ENCODE data around the gene ISG20.

The ISG20 gene

DNA sequence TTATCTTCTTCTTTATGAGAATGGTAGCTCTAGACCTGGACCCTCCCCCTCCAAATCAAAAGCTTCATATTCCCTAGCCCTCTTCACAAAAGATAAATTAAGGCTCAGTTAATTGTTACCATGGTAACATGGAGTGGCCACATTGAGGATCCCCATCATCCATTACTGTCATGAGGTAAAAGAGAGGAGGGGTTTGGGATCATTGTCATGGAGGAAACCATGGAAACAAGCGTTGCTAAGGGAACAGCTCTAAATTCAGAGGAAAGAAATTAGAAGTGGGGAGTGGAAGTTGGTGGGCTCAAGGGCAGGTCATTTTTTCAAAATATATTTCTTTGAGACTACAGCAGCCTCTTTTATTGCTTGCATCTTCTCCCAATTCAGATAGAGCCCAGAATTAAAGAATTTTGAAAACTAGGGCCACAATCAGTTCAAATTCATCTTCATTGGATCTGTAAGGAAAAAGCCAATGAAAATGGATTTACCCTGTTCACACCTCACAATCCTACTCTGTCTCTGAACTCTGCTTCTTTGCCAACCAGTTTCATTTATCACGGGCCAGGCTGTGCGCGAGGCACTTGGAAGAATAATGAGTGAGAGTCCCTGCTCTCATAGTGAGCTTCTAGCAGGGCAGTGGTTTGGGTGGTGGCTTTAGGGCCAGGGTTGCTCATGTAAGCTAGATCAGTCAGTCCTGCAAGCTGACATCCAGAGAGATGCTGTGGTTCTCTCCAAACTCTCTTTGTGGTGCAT, 29.3 kb upstream of the ISG20 start:
- no CpG with 5 or more reads among the region's 4 CpGs for WGBS (ENCODE audit: insufficient coverage, insufficient read length)
- H3K36me3 ChIP-seq (ENCODE audit: control insufficient read depth, insufficient read depth, low read length), result no peaks in the 10 kb centered on the region
- H3K4me3 ChIP-seq (ENCODE audit: low read length), result no peak overlapping the region
- H3K27me3 ChIP-seq (ENCODE audit: control insufficient read depth, insufficient read depth, low read length), result peaks cover 23% of the 10 kb centered on the region
- no peaks in the 10 kb centered on the region for H3K9me3 ChIP-seq (ENCODE audit: control insufficient read depth, insufficient read depth, low read length)
- H3K27ac ChIP-seq (ENCODE audit: low read length), result no peak overlapping the region
- H3K4me1 ChIP-seq (ENCODE audit: control insufficient read depth, insufficient read depth, low read length), result peaks cover 19% of the 10 kb centered on the region
- no peak for DNase-seq (ENCODE audit: low read depth, low spot score)

DNA sequence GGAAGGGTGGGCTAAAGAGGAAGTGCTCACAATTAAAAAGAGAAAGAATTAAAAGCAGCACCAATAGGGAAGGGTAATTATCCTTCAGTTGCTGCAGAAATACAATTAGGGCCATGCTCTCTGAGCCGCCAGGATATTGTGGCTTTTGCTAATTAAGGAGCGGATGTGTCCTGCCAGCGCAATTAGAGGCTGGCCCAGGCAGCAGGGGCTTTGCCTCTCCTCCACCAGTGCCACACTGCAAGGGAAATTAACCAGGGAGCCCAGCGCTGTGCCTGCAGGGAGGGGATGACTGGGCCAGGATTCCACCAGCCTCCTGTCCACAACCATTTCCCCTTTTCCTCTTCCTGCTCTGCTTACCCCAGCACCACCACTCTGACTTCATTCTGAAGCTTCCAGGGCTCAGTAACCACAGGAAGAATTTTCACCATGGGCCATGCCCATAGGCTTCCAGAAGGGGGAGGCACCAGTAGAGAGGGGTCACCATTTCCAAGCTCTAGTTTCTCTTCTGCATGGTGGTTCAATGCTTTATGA, 28.1 kb upstream of the ISG20 start:
- H3K27me3 ChIP-seq (ENCODE audit: control insufficient read depth, insufficient read depth, low read length), result peaks cover 13% of the 10 kb centered on the region
- no peaks in the 10 kb centered on the region for H3K36me3 ChIP-seq (ENCODE audit: control insufficient read depth, insufficient read depth, low read length)
- no peaks in the 10 kb centered on the region for H3K9me3 ChIP-seq (ENCODE audit: control insufficient read depth, insufficient read depth, low read length)
- no peak overlapping the region for H3K4me3 ChIP-seq (ENCODE audit: low read length)
- peaks cover 22% of the 10 kb centered on the region for H3K4me1 ChIP-seq (ENCODE audit: control insufficient read depth, insufficient read depth, low read length)
- WGBS (ENCODE audit: insufficient coverage, insufficient read length), result no CpG with 5 or more reads among the region's 4 CpGs
- H3K27ac ChIP-seq (ENCODE audit: low read length), result no peak overlapping the region
- no peak for DNase-seq (ENCODE audit: low read depth, low spot score)

DNA sequence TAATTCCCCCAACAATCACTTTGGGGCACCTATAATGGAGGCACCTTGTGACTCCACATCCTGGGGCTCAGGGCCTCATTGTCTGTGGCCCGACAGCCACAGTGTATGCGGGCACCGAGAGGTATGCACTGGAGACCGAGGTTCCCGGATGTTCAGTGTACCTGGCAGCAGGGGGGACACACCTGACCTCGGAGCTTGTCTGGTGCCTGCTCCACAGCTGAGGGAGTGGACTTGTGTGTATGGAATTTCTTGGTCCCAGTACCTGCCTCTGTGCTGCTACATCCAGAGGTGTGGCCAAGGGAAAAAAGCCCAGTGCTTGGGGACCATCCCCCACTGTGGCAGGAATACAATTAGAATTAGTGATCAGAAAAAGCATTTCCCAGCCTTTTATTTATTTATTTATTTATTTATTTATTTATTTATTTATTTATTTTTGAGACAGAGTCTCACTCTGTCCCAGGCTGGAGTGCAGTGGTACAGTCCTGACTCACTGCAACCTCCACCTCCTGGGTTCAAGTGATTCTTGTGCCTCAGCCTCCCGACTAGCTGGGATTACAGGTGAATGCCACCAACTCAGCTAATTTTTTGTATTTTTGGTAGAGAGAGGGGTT, 26.5 kb upstream of the ISG20 start:
- Histone ChIP-seq H3K4me1 (ENCODE audit: control insufficient read depth, insufficient read depth, low read length) (peaks cover 19% of the 10 kb centered on the region), H3K36me3 (ENCODE audit: control insufficient read depth, insufficient read depth, low read length) (no peaks in the 10 kb centered on the region), H3K27me3 (ENCODE audit: control insufficient read depth, insufficient read depth, low read length) (peaks cover 3% of the 10 kb centered on the region; the same call in 1 of the 2 replicates), H3K9me3 (ENCODE audit: control insufficient read depth, insufficient read depth, low read length) (no peaks in the 10 kb centered on the region), H3K27ac (ENCODE audit: low read length) (no peak overlapping the region), H3K4me3 (ENCODE audit: low read length) (no peak overlapping the region)
- WGBS (ENCODE audit: insufficient coverage, insufficient read length), result no CpG with 5 or more reads among the region's 7 CpGs
- DNase-seq (ENCODE audit: low read depth, low spot score), result no peak

DNA sequence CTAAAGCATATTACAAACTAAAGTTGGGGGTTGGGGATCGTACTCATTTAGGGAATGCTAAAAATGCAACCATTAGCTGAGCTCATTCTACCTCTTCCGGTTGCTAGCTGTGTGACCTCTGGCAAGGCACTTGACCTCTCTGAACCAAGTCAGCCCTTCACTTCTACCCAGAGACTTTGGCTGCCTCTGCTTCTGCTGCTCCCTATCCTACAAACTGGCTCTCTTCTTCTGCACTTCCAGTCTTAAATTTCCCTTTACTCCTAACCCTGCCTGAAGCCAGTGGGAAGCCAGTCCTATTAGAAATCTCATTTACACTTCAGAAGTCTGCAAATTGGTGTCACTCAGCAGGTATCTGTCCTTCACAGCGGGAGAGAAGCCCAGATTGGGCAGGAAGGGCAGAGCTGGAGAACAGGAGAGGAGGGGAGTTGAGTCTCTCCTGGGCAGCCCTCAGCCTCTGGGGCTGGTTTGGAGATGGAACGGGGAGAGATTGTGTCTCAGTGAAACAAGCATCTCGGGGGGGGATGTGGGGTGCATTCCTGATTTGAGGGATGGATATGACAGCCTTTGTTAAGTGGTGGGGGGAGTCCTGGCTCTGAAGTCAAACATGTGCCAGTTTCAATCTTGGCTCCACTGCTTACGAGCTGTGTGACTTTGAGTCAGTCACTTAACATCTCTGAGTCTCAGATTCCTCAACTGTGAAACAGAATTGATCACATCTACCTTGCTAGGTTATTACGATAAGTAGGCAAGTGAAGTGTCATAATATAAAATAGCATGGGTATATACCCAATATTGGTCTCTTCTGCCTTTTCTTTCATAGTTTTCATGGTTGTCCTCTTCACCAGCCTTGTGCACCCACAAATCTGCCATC, 25.5 kb upstream of the ISG20 start:
- H3K4me3 ChIP-seq (ENCODE audit: low read length), result no peak overlapping the region
- H3K27ac ChIP-seq (ENCODE audit: low read length), result no peak overlapping the region
- H3K4me1 ChIP-seq (ENCODE audit: control insufficient read depth, insufficient read depth, low read length), result peaks cover 19% of the 10 kb centered on the region

DNA sequence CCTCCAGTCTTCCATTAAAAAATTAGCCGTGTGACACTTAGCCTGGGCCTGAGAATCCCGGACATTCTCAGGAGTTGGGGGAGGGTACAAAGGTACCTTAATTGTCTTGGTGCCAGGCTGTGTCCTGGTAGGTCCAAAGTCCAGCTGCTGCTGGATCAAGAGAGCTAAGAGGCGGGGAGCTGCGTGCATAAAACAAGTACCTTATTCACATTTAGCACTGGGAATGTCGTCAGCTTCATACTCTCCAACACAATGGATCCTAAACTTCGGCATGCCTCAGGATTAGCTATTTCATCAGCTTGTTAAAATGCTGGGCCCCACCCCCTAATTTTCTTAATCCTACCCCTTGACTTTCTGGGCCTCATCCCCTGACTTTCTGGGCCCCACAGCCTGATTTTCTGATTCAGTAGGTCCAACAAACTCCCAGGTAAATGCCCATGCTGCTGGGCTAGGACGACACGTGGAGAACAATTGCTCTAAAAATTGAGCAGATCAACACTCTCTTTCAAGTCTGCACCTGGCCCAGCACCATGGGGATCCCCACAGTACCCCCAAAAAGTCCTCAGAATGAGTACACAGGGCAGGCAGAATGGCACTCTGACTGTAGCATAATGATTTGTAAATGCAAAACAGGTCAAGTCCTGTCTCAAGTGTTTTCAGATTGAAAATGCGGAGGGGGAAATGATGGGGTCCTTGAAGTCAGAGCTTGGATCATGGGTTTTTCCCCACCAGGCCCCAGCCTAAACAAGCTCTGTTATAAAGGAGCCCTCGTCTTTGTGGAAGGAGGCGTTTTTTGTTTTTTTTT, 23.3 kb upstream of the ISG20 start:
- WGBS (ENCODE audit: insufficient coverage, insufficient read length), result no CpG with 5 or more reads among the region's 11 CpGs
- Histone ChIP-seq H3K36me3 (ENCODE audit: control insufficient read depth, insufficient read depth, low read length) (no peaks in the 10 kb centered on the region), H3K4me3 (ENCODE audit: low read length) (no peak overlapping the region), H3K4me1 (ENCODE audit: control insufficient read depth, insufficient read depth, low read length) (peaks cover 18% of the 10 kb centered on the region), H3K27ac (ENCODE audit: low read length) (no peak overlapping the region), H3K27me3 (ENCODE audit: control insufficient read depth, insufficient read depth, low read length) (peaks cover 3% of the 10 kb centered on the region; the same call in 1 of the 2 replicates), H3K9me3 (ENCODE audit: control insufficient read depth, insufficient read depth, low read length) (no peaks in the 10 kb centered on the region)
- no peak for DNase-seq (ENCODE audit: low read depth, low spot score)

More for the DNA sequence above, 25.5 kb upstream of the ISG20 start:
- peak; percentile 74 for DNase-seq (ENCODE audit: low read depth, low spot score)
- no CpG with 5 or more reads among the region's 7 CpGs for WGBS (ENCODE audit: insufficient coverage, insufficient read length)
- Histone ChIP-seq H3K36me3 (ENCODE audit: control insufficient read depth, insufficient read depth, low read length) (no peaks in the 10 kb centered on the region), H3K27me3 (ENCODE audit: control insufficient read depth, insufficient read depth, low read length) (peaks cover 3% of the 10 kb centered on the region; the same call in 1 of the 2 replicates), H3K9me3 (ENCODE audit: control insufficient read depth, insufficient read depth, low read length) (no peaks in the 10 kb centered on the region)

DNA sequence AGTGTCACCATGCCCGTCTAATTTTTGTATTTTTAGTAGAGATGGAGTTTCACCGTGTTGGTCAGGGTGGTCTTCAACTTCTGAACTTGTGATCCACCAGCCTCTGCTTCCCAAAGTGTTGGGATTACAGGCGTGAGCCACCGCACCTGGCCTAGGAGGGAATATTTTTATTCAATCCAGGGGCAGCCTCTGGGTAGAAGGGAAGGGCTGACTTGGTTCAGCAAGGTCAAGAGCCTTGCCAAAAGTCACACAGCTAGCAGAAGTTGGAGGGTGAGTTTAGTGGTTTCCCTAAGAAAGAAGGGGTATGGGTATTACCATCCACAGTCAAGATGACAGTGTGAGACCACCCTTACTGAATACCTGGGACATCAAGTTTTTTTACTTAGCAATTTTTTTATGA, 22.6 kb upstream of the ISG20 start:
- no CpG with 5 or more reads among the region's 4 CpGs for WGBS (ENCODE audit: insufficient coverage, insufficient read length)
- Histone ChIP-seq H3K36me3 (ENCODE audit: control insufficient read depth, insufficient read depth, low read length) (no peaks in the 10 kb centered on the region), H3K27me3 (ENCODE audit: control insufficient read depth, insufficient read depth, low read length) (peaks cover 3% of the 10 kb centered on the region; the same call in 1 of the 2 replicates), H3K4me3 (ENCODE audit: low read length) (no peak overlapping the region), H3K4me1 (ENCODE audit: control insufficient read depth, insufficient read depth, low read length) (peaks cover 16% of the 10 kb centered on the region), H3K9me3 (ENCODE audit: control insufficient read depth, insufficient read depth, low read length) (no peaks in the 10 kb centered on the region), H3K27ac (ENCODE audit: low read length) (no peak overlapping the region)
- DNase-seq (ENCODE audit: low read depth, low spot score), result no peak

DNA sequence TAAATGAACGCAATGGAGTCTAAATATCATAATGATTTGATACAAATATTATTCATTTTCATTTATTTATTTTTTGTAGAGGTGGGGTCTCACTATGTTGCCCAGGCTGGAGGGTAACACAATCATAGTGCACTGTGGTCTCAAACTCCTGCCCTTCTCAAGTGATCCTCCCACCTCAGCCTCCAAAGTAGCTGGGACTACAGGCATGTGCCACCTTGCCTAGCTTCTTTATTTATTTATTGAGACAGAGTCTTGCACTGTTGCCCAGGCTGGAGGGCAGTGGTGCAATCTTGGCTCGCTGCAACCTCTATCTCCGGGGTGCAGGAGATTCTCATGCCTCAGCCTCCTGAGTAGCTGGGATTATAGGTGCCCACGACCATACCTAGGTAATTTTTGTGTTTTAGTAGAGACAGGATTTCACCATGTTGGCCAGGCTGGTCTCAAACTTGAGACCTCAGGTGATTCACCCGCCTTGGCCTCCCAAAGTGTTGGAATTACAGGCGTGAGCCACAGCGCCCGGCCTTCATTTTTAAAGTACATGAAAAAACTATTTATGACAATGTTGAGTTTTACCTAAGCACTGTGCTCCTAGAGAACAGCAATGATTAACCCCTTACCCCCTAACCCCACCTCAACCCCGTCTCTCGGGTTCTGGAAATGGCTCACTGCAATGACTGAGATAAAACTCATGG, 21.6 kb upstream of the ISG20 start:
- no CpG with 5 or more reads among the region's 10 CpGs for WGBS (ENCODE audit: insufficient coverage, insufficient read length)
- Histone ChIP-seq H3K4me3 (ENCODE audit: low read length) (no peak overlapping the region), H3K9me3 (ENCODE audit: control insufficient read depth, insufficient read depth, low read length) (no peaks in the 10 kb centered on the region), H3K4me1 (ENCODE audit: control insufficient read depth, insufficient read depth, low read length) (peaks cover 9% of the 10 kb centered on the region), H3K27me3 (ENCODE audit: control insufficient read depth, insufficient read depth, low read length) (peaks cover 3% of the 10 kb centered on the region; the same call in 1 of the 2 replicates), H3K36me3 (ENCODE audit: control insufficient read depth, insufficient read depth, low read length) (no peaks in the 10 kb centered on the region), H3K27ac (ENCODE audit: low read length) (no peak overlapping the region)
- DNase-seq (ENCODE audit: low read depth, low spot score), result no peak

DNA sequence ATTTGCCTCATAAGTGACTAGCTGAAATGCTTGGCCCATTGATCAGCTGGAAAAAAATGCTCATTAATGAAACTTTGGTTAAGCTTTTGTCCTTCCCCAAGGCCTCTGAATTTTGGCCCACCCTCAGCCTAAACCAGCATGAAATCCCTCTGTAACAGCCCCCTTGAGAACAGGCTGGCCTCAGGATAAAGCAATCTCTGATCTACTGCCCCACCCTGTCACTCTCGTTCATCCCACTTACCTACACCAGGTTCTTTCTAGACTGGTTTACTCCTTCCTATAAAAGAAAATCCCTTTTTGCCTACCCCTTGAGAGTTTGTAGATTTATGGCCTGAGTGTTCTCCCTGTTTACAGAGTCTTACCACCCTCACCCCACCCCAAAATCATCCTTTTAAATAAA, 21.0 kb upstream of the ISG20 start:
- DNase-seq (ENCODE audit: low read depth, low spot score), result no peak
- no CpG with 5 or more reads among the region's 1 CpG for WGBS (ENCODE audit: insufficient coverage, insufficient read length)
- Histone ChIP-seq H3K9me3 (ENCODE audit: control insufficient read depth, insufficient read depth, low read length) (no peaks in the 10 kb centered on the region), H3K27me3 (ENCODE audit: control insufficient read depth, insufficient read depth, low read length) (peaks cover 3% of the 10 kb centered on the region; the same call in 1 of the 2 replicates), H3K36me3 (ENCODE audit: control insufficient read depth, insufficient read depth, low read length) (no peaks in the 10 kb centered on the region), H3K27ac (ENCODE audit: low read length) (no peak overlapping the region), H3K4me1 (ENCODE audit: control insufficient read depth, insufficient read depth, low read length) (peaks cover 6% of the 10 kb centered on the region; the same call in 1 of the 2 replicates), H3K4me3 (ENCODE audit: low read length) (no peak overlapping the region)

DNA sequence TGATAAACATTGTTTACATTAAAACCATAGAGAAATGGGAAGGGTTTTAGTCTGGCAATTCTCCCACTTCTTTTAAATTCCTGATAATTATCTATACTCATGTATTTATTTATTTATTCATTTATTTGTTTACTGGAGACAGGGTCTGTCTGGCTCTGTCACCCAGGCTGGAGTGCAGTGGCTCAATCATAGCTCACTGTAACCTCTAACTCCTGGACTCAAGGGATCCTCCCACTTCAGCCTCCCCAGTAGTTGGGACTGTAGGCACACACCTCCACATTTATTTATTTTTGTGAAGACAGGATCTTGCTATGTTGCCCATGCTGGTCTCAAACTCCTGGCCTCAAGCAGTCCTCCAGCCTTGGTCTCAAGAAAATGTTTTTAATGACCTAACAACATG, 20.1 kb upstream of the ISG20 start:
- no peaks in the 10 kb centered on the region for H3K9me3 ChIP-seq (ENCODE audit: control insufficient read depth, insufficient read depth, low read length)
- DNase-seq (ENCODE audit: low read depth, low spot score), result no peak
- no peaks in the 10 kb centered on the region for H3K36me3 ChIP-seq (ENCODE audit: control insufficient read depth, insufficient read depth, low read length)
- H3K27ac ChIP-seq (ENCODE audit: low read length), result no peak overlapping the region
- H3K4me1 ChIP-seq (ENCODE audit: control insufficient read depth, insufficient read depth, low read length), result peaks cover 4% of the 10 kb centered on the region; the same call in 1 of the 2 replicates
- no peak overlapping the region for H3K4me3 ChIP-seq (ENCODE audit: low read length)
- peaks cover under 1% of the 10 kb centered on the region; the same call in 1 of the 2 replicates for H3K27me3 ChIP-seq (ENCODE audit: control insufficient read depth, insufficient read depth, low read length)

Data from iPS DF 6.9 (cell line).